ENCODE data around the gene CD7.

Gene CD7

DNA sequence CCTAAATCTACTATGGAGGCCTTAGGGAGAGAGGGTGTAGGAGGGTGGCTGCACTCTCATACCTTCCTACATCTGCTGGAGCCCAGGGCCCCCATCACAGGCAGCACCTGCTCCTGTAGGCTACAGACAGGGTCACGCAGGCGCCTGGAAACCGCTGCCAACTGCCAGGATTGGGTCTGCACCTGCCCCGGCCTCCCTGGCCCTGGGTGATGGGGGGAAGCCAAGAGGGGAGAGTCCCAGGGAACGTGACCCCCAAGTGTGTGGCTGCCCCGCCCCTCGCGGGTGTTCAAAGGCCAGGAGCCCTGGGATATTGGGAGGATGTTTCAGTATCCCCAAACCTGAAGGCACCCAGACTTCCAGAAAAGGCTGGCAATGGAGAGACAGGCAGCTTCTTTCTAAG, 36.1 kb upstream of the CD7 start:
- DNase-seq = no peak
- H3K36me3 ChIP-seq = no peaks in the 10 kb centered on the region
- H3K27me3 ChIP-seq (ENCODE audit: insufficient read depth, low read depth, severe bottlenecking) = no peaks in the 10 kb centered on the region
- H3K27ac ChIP-seq = no peak overlapping the region
- TF ChIP-seq, protein P1, sequence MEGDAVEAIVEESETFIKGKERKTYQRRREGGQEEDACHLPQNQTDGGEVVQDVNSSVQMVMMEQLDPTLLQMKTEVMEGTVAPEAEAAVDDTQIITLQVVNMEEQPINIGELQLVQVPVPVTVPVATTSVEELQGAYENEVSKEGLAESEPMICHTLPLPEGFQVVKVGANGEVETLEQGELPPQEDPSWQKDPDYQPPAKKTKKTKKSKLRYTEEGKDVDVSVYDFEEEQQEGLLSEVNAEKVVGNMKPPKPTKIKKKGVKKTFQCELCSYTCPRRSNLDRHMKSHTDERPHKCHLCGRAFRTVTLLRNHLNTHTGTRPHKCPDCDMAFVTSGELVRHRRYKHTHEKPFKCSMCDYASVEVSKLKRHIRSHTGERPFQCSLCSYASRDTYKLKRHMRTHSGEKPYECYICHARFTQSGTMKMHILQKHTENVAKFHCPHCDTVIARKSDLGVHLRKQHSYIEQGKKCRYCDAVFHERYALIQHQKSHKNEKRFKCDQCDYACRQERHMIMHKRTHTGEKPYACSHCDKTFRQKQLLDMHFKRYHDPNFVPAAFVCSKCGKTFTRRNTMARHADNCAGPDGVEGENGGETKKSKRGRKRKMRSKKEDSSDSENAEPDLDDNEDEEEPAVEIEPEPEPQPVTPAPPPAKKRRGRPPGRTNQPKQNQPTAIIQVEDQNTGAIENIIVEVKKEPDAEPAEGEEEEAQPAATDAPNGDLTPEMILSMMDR (IDR thresholded peaks at IDR 0.05; ENCODE audit: low read depth, low read length) = no peak
- H3K9me3 ChIP-seq (ENCODE audit: severe bottlenecking) = no peaks in the 10 kb centered on the region
- H3K4me3 ChIP-seq (ENCODE audit: low read depth, low read length) = no peak overlapping the region

DNA sequence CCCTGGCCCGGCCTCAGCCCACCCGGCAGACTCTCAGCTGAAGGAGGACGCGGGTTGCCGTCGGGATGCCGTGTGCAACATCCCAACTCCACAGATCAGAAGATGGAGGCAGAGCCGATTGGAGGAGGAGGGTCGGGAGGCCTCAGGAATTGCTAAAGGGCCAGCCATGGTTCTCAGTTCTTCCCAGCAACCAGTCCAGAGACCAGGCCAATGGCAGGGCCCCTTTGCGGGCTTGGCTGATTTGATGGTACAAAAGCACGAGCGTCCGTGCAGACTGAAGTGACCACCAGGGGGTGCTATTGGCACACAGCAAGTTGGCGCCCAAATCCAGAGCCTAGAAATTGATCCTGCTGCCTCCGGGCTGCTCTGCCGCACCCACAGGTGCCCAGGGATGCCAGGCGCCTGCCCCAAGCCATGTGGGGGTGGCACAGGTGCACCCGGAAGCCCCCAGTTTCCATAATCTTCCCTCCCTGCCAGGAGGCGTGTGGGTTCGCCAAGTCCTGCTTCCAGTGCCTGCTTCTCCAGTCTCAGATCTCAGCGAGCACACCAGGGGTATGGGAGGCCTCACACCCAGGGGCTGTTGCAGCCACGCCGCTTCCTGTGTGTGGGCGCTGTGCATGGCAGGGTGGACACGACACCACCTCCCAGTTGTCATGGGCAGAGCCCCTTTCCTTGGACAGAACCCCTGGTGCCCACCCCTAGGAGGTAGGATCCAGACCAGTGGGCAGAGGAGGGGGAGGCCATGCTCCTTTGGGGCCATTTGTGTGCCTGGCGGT, 34.5 kb upstream of the CD7 start:
- H3K27ac ChIP-seq = peak overlapping the region; percentile 17; the same call in 1 of the 2 replicates
- peak; percentile 96 for DNase-seq

DNA sequence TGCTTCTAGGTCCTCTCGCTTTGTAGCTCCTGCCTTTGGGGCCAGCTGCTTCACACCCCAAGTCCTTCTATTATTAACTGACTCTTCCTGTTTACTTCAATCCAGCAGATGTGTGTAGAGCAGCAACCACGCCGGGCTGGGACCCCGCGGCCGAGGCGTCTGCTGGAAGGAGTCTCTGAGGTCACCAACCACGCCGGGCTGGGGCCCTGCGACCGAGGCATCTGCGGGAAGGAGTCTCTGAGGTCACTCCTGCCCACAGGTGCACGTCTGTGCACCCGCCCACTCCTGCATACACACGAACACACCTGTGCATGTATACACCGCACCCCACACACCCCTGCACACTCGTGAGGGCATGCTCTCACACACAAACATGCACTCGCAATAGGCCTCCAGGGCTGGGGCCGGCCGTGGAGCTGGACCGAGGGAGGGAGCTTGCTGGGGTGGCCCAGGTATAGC, 33.9 kb upstream of the CD7 start:
- Histone ChIP-seq H3K4me3 (ENCODE audit: low read depth, low read length) (no peak overlapping the region), H3K36me3 (no peaks in the 10 kb centered on the region), H3K9me3 (ENCODE audit: severe bottlenecking) (no peaks in the 10 kb centered on the region), H3K27ac (no peak overlapping the region), H3K27me3 (ENCODE audit: insufficient read depth, low read depth, severe bottlenecking) (no peaks in the 10 kb centered on the region)
- DNase-seq = no peak
- TF ChIP-seq, protein P1 (IDR thresholded peaks at IDR 0.05; ENCODE audit: low read depth, low read length) = no peak

More for the DNA sequence above, 34.5 kb upstream of the CD7 start:
- Histone ChIP-seq H3K36me3 (no peaks in the 10 kb centered on the region), H3K27me3 (ENCODE audit: insufficient read depth, low read depth, severe bottlenecking) (no peaks in the 10 kb centered on the region), H3K4me3 (ENCODE audit: low read depth, low read length) (no peak overlapping the region), H3K9me3 (ENCODE audit: severe bottlenecking) (no peaks in the 10 kb centered on the region)
- TF ChIP-seq, protein P1 (IDR thresholded peaks at IDR 0.05; ENCODE audit: low read depth, low read length) = peak; percentile 99

DNA sequence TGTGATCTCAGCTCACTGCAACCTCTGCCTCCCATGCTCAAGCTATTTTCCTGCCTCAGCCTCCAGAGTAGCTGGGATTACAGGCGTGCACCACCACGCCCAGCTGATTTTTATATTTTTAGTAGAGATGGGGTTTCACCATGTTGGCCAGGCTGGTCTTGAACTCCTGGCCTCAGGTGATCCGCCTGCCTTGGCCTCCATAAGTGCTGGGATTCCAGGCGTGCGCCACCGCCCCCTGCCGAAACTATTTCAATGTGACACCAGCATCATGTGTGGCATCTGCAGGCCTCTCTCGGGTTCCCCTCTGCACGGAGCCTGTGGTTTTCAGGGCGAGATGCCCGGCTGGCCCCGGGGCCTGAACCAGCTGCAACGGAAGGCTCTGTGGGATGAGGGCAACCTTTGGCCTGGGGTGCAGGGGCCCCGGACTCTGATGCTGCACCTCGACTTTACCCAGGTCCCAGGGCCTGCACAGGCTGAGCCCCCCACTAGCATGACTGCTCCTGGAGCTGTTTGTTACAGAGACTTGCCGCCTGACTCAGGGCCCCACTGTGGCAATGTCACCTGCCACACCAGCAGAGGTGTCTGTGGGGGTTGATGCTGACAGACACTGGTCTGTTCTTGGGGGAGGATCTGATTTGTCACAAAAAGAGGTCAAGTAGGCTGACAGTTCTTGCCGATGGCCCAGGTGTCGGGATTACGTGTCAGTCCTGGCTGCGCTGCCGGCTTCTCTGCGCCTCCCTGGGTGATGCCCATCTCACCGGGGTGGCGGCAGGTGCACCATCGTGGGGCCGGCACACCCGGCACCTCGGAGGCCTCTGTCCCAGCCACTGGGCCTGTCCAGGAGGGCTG, 33.0 kb upstream of the CD7 start:
- Histone ChIP-seq H3K27ac (no peak overlapping the region), H3K4me3 (ENCODE audit: low read depth, low read length) (no peak overlapping the region), H3K27me3 (ENCODE audit: insufficient read depth, low read depth, severe bottlenecking) (no peaks in the 10 kb centered on the region), H3K9me3 (ENCODE audit: severe bottlenecking) (no peaks in the 10 kb centered on the region), H3K36me3 (no peaks in the 10 kb centered on the region)
- TF ChIP-seq, protein P1 (IDR thresholded peaks at IDR 0.05; ENCODE audit: low read depth, low read length) = no peak
- no peak for DNase-seq

DNA sequence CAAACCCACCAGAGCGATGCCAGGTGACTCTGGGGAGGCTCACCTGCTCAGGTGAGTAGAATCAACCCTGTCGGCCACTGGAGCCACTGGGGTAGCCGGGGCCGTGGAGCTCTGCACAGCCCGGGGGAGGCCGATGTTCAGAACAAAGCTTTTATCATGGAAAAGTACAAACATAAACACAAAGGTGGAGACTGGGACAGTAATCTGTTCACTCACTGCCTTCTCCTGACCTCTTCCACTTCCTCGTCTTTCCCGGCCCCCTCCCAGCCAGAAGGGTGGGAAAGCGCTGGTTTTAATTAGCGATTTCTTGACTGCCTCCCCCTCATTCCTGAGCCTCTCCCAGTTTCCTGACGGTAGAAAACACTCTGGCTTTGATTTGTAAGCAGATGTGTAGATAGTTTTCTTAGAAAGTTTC, 31.9 kb upstream of the CD7 start:
- Histone ChIP-seq H3K27me3 (ENCODE audit: insufficient read depth, low read depth, severe bottlenecking) (no peaks in the 10 kb centered on the region), H3K9me3 (ENCODE audit: severe bottlenecking) (no peaks in the 10 kb centered on the region), H3K27ac (no peak overlapping the region), H3K4me3 (ENCODE audit: low read depth, low read length) (no peak overlapping the region), H3K36me3 (no peaks in the 10 kb centered on the region)
- TF ChIP-seq, protein P1 (IDR thresholded peaks at IDR 0.05; ENCODE audit: low read depth, low read length) = no peak
- no peak for DNase-seq
